Measurements from ENCODE around the gene REN.

DNA sequence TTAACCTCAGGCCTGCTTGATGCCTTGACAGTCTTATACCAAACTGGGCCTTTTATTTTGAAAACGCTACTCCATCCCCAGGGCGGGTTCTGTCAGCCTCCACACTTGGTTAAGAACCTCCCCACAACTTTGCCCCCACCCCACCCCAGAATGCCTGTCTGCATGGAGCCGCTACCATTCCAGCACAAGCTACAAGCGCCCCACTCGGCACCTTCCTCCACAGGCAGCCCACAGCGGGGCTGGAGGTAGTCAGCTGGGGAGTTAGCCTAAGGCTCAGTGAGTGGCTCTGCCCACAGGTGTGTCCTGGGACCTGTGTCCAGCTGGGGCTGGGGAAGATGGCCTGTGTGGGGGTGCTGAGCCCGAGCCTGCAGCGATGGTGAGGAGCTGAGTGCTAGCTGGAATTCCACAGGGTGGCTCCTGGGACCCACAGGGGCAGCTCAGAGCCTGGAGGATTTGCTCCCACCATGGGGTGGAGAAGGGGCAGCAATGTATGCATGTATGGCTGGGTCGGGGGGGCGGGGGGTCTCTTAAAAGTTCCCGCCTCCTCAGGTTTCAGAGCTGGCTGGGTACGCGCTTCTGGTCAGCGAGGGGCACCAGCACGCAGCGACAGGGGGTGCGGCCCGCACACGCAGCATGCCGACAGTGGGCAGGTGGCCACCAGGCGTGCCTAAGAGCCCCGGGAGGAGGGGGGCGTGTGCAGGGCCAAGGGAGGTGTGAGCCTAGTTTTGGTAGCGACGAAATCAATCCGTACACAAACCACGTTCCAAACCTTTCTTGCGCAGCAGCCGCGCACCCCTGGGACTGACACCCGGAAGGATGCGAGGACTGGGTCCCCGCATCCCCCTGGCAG is 15.2 kb downstream of the REN start:
- TF ChIP-seq TAF1 (IDR thresholded peaks at IDR 0.05; ENCODE audit: low read depth, low read length) (no peak), POLR2AphosphoS5 (IDR thresholded peaks at IDR 0.05; ENCODE audit: low read depth, low read length) (no peak), POU2F2 (IDR thresholded peaks at IDR 0.05; ENCODE audit: low read depth, low read length) (no peak), POLR2A (IDR thresholded peaks at IDR 0.05; ENCODE audit: low read depth, low read length) (no peak)

All from GM12891 (cell line).